ENCODE measurements around the gene CES3. TPM values are rescaled to one million over a fixed set of nuclear protein-coding genes. Genes with fewer than 3 reads are reported as not detected.
A peak's percentile ranks its signal among the peaks of the same experiment; 100 is the strongest.
"Not testable (repeated sequence)": the region's sequence is repeated elsewhere in the genome, so short reads cannot be mapped to it uniquely, and the experiment has no call there.

CES3 gene
- total RNA-seq, 1 experiment from 2014 or later, result 2.2 TPM

- in situ Hi-C loops (cut with HindIII; ENCODE audit: low pct_unique_long_range_greater_than_20kb, low sequenced_read_pairs), result no loop called here
- DNase-seq (ENCODE audit: low read depth), result peak; percentile 76
Measured at GRCh38 chr16:66925322-66925840, 35.7 kb upstream of the CES3 start, which contains the start of gene RRAD. Gene RRAD, minus strand, starts transcription at chr16:66925535. Its CDS starts 356 bp downstream, at chr16:66925179.

- peak; percentile 49 for DNase-seq (ENCODE audit: low read depth)
- in situ Hi-C loops (cut with HindIII; ENCODE audit: low pct_unique_long_range_greater_than_20kb, low sequenced_read_pairs), result no loop called here
Measured at GRCh38 chr16:66926171-66926947, 34.7 kb upstream of the CES3 start.

GRCh38 chr16:66926961-66927436 is 34.1 kb upstream of the CES3 start:
- in situ Hi-C loops (cut with HindIII; ENCODE audit: low pct_unique_long_range_greater_than_20kb, low sequenced_read_pairs), result no loop called here
- DNase-seq (ENCODE audit: low read depth), result peak; percentile 96

- peak; percentile 68 for DNase-seq (ENCODE audit: low read depth)
- in situ Hi-C loops (cut with HindIII; ENCODE audit: low pct_unique_long_range_greater_than_20kb, low sequenced_read_pairs), result no loop called here
Measured at GRCh38 chr16:66927918-66928649, 33.0 kb upstream of the CES3 start.

GRCh38 chr16:66928702-66929388 is 32.2 kb upstream of the CES3 start:
- peak; percentile 58 for DNase-seq (ENCODE audit: low read depth)
- in situ Hi-C loops (cut with HindIII; ENCODE audit: low pct_unique_long_range_greater_than_20kb, low sequenced_read_pairs), result no loop called here

GRCh38 chr16:66930189-66930588 is 30.9 kb upstream of the CES3 start:
- in situ Hi-C loops (cut with HindIII; ENCODE audit: low pct_unique_long_range_greater_than_20kb, low sequenced_read_pairs), result no loop called here
- peak; percentile 77 for DNase-seq (ENCODE audit: low read depth)

- no peak for DNase-seq (ENCODE audit: low read depth)
- in situ Hi-C loops (cut with HindIII; ENCODE audit: low pct_unique_long_range_greater_than_20kb, low sequenced_read_pairs), result no loop called here
Measured at GRCh38 chr16:66931665-66932064, 29.4 kb upstream of the CES3 start.

- in situ Hi-C loops (cut with HindIII; ENCODE audit: low pct_unique_long_range_greater_than_20kb, low sequenced_read_pairs), result no loop called here
- no peak for DNase-seq (ENCODE audit: low read depth)
Measured at GRCh38 chr16:66932076-66932475, 29.0 kb upstream of the CES3 start.

GRCh38 chr16:66933776-66934137 is 27.3 kb upstream of the CES3 start:
- peak; percentile 42 for DNase-seq (ENCODE audit: low read depth)
- in situ Hi-C loops (cut with HindIII; ENCODE audit: low pct_unique_long_range_greater_than_20kb, low sequenced_read_pairs), result no loop called here

GRCh38 chr16:66934138-66934838 is 26.8 kb upstream of the CES3 start, which contains the start of gene CIAO2B:
Gene CIAO2B, minus strand, starts transcription at chr16:66934402. Its CDS starts 38 bp downstream, at chr16:66934364.
- in situ Hi-C loops (cut with HindIII; ENCODE audit: low pct_unique_long_range_greater_than_20kb, low sequenced_read_pairs), result no loop called here
- peak; percentile 74 for DNase-seq (ENCODE audit: low read depth)

GRCh38 chr16:66934839-66935313 is 26.2 kb upstream of the CES3 start:
- in situ Hi-C loops (cut with HindIII; ENCODE audit: low pct_unique_long_range_greater_than_20kb, low sequenced_read_pairs); DNase-seq (ENCODE audit: low read depth): not testable (repeated sequence)

GRCh38 chr16:66935314-66936011 is 25.6 kb upstream of the CES3 start, which contains the start of gene CES2:
Gene CES2, plus strand, starts transcription at chr16:66935516. Its CDS starts 120 bp downstream, at chr16:66935636.
- in situ Hi-C loops (cut with HindIII; ENCODE audit: low pct_unique_long_range_greater_than_20kb, low sequenced_read_pairs), result no loop called here
- peak; percentile 68 for DNase-seq (ENCODE audit: low read depth)

GRCh38 chr16:66936462-66936861 is 24.6 kb upstream of the CES3 start:
- no peak for DNase-seq (ENCODE audit: low read depth)
- in situ Hi-C loops (cut with HindIII; ENCODE audit: low pct_unique_long_range_greater_than_20kb, low sequenced_read_pairs), result no loop called here

GRCh38 chr16:66936889-66937554 is 24.0 kb upstream of the CES3 start:
- no peak for DNase-seq (ENCODE audit: low read depth)
- in situ Hi-C loops (cut with HindIII; ENCODE audit: low pct_unique_long_range_greater_than_20kb, low sequenced_read_pairs), result no loop called here

GRCh38 chr16:66937725-66938337 is 23.2 kb upstream of the CES3 start:
- no peak for DNase-seq (ENCODE audit: low read depth)
- in situ Hi-C loops (cut with HindIII; ENCODE audit: low pct_unique_long_range_greater_than_20kb, low sequenced_read_pairs), result no loop called here

GRCh38 chr16:66939366-66939765 is 21.7 kb upstream of the CES3 start:
- no peak for DNase-seq (ENCODE audit: low read depth)
- in situ Hi-C loops (cut with HindIII; ENCODE audit: low pct_unique_long_range_greater_than_20kb, low sequenced_read_pairs), result no loop called here

Data from Caki2 (cell line).